NCI-H2171 (cell line): ENCODE results near the gene CDK11B.
"Not testable (repeated sequence)": the region's sequence is repeated elsewhere in the genome, so short reads cannot be mapped to it uniquely, and the experiment has no call there.

Experiments used
- DNase-seq: peaks from one replicate; lab custom pipeline; 2025; lab: John Stamatoyannopoulos, UW

Gene CDK11B

GRCh38 chr1:1599030-1599934 is 59.5 kb downstream of the CDK11B start:
- DNase-seq: peak; percentile 38

GRCh38 chr1:1598720-1599029 is 60.1 kb downstream of the CDK11B start:
- DNase-seq: no peak

- DNase-seq: no peak
These were observed 60.6 kb downstream of the CDK11B start for GRCh38 chr1:1598051-1598719.

GRCh38 chr1:1597275-1597930 is 61.4 kb downstream of the CDK11B start:
- DNase-seq: peak; percentile 12

- DNase-seq: no peak
These were observed 62.1 kb downstream of the CDK11B start for GRCh38 chr1:1596493-1597274.

- DNase-seq: not testable (repeated sequence)
These were observed 63.5 kb downstream of the CDK11B start for GRCh38 chr1:1595341-1595740.

GRCh38 chr1:1594602-1595260 is 64.1 kb downstream of the CDK11B start:
- peak; percentile 19 for DNase-seq

- DNase-seq: no peak
These were observed 64.8 kb downstream of the CDK11B start for GRCh38 chr1:1593834-1594601.

GRCh38 chr1:1591452-1591851 is 67.4 kb downstream of the CDK11B start:
- no peak for DNase-seq
